Ureter (tissue), 1 donor: Measurements from ENCODE around the gene GPR78. TPM values are rescaled to one million over a fixed set of nuclear protein-coding genes. Genes with fewer than 3 reads are reported as not detected.

Experiments
- DNase-seq: peaks from one replicate; pipeline ENCODE4 v3.0.0-alpha.2; 2020; ENCODE audit warnings: low spot score
- total RNA-seq: library from RNA; stranded (reverse); gene quantifications from one replicate; pipeline ENCODE4 v1.2.4, GENCODE V29; 2023
- donor health status: DM: yes; HTN: yes; CAD: no.

Gene GPR78, protein sequence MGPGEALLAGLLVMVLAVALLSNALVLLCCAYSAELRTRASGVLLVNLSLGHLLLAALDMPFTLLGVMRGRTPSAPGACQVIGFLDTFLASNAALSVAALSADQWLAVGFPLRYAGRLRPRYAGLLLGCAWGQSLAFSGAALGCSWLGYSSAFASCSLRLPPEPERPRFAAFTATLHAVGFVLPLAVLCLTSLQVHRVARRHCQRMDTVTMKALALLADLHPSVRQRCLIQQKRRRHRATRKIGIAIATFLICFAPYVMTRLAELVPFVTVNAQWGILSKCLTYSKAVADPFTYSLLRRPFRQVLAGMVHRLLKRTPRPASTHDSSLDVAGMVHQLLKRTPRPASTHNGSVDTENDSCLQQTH
- total RNA-seq: 1.4 TPM

DNA sequence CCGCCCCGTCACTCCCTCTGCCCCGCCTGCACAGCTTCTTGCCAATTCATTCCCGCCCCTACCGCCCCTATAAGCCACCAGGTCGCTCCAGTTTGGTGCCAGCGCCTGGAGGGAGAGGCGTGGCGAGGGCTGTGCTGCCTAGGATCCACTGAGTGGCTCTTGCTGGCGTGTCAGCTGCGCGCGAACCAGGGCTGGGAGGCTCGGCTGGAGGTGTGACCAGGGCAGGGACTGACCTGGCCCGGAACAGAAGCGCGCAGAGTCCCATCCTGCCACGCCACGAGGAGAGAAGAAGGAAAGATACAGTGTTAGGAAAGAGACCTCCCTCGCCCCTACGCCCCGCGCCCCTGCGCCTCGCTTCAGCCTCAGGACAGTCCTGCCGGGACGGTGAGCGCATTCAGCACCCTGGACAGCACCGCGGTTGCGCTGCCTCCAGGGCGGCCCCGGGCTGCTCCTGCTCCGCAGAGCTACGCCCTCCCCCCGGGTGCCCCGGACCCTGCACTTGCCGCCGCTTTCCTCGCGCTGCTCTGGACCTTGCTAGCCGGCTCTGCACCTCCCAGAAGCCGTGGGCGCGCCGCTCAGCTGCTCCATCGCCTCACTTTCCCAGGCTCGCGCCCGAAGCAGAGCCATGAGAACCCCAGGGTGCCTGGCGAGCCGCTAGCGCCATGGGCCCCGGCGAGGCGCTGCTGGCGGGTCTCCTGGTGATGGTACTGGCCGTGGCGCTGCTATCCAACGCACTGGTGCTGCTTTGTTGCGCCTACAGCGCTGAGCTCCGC is at the start of gene GPR78:
Gene GPR78 (plus strand): TSS at position 72 of the 773 bp plus-strand sequence. CDS start 591 bp downstream, at position 663.
- DNase-seq: no peak

DNA sequence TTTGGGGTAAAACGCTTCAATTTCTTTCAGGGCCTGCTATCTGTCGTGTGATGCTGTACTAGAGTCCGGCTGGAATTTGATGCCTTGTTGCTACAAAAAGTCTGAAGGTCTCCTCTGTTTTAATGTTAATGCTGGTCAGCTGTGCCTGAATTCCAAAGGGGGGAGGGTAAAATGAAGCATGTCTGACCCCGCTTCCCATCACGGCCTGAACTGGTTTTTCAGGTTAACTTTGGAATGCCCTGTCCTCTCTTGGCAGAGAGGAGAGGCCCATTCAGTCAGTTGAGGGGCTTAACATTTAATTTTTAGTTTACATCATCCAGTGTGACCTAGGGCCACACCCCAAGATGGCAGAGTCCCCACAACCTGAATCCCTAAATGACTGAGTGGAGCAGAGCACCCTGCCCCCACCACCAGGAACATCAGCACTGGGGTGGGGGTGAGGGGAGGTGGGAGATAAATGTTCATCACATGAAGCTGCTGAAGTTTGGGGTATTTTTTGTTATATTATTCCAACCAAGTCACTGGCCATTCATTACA is 47.9 kb upstream of the GPR78 start:
- DNase-seq: no peak

DNA sequence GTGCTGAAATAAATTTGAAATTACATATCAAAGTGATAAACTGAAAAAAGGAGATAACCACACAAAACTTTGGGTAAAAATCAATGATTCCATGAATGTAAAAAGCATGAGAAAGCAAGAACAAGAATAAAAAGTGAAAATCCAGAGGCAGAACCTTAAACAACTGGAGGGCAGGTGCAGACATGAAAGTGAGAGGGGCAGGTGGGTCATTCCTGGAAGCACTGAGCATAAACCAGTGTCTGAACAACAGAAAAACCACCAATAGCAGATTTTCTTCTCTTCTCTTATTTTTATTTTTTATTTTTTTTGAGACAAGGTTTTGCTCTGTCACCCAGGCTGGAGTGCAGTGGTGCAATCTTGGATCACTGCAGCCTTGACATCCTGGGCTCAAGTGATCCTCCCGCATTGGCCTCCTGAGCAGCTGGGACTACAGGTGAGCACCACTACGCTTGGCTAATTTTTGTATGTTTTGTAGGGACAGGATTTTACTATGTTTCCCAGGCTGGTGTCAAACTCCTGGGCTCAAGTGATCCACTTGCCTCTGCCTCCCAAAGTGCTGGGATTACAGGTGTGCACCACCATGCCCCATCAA is 46.8 kb upstream of the GPR78 start:
- no peak for DNase-seq

DNA sequence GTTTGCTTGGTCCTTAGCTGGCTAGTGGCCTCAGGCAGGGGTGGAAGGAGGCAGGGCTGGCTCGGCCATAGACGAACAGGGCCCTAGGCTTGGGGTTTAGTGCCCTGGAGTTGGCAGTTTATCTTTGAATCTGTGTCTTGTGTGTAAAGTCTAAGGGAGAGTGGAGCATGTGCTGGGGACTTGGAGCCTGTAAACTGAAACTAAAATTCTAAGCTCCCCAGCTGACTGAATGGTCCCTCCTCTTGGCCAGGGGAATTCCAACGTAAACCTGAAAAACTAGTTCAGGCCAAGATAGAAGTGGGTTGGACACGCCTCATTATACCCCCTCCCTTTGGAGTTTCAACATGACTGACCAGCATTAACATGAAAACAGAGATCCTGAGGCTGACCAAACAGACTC is 46.1 kb upstream of the GPR78 start:
- peak; percentile 73 for DNase-seq

DNA sequence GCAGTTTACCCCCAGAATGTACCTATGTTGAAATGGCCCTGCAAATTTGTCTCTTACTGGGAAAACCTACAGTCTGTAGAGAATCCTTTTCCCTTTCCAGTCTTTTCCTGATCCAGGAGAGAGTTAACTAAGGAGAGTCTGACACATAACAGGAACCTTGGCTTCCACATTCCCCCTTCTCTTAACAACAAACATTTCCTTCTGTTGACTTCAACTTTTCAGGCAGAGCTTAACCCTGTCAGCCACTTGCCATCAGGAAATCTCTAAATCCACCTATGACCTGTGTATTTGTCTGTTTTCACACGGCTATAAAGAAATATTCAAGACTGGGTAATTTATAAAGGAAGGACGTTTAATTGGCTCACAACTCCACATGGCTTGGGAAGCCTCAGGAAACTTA is 45.6 kb upstream of the GPR78 start:
- DNase-seq: no peak

DNA sequence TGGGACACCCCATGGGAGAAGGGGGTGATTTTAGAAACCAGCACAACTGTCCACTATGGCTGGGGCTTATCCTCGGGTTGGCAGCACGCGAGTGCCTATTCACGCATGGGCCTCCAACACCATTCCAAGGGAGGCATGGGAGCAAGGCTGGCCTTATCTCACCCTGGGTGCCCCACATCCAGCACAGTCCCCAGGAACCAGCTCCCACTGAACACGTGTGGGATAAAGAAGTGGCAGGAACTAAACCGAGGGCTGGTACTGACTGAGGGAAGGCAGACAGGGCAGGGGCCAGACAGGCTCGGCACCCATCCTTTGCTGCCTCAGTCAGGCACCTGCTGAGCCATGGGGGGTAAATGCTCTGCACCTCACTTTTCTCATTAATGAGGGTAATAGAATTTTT is 43.7 kb upstream of the GPR78 start:
- no peak for DNase-seq

DNA sequence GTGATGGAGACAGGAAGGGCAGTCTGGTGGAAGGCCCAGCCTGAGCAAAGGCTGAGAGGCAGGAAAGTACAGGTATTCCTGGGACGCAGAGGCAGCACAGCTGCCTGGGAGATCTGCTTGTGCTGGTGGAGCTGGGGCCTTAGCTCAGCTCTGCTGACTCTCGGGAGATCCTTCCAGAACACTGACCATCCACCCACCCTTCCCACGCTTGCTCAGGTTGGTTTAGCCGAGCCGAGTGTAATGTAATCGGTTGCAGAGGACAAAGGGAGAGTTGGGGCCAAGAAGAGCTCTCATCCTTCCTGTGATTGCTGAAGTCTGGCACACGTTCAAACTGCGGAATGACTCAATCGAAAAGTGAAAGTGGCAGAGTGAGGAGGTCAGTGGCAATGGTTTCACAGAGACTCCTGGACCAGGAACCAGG is 43.1 kb upstream of the GPR78 start:
- DNase-seq: peak; percentile 85

DNA sequence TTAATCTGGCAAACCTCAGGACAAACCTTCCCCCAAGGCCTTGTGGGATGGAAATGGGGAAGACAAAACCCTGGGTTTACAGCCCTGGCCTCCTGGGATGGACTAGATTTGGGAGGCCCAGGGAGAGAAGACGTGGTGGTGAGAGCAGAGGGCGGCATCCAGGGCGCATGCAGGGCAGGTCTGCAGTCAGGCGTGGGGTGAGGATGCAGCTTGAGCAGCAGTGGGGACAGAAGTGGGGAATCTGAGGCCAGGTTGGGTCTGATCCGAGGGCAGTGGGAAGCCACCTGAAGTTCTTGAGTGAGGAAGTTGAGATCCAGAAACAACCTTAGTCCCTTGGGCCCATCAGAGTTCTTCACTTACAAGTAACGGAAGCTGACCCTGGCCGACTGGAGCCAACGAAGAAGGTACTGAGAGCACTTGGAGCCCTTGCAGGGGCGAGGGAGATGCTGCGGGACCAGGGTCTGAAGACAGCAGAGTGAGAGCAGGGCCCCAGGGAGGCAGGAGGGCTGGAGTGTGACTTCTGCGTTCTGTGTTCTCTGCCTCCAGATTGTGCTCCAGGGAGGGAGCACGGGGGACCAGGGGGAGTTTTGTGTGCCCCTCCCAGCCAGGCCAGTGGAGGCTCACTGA is 42.0 kb upstream of the GPR78 start:
- DNase-seq: no peak

DNA sequence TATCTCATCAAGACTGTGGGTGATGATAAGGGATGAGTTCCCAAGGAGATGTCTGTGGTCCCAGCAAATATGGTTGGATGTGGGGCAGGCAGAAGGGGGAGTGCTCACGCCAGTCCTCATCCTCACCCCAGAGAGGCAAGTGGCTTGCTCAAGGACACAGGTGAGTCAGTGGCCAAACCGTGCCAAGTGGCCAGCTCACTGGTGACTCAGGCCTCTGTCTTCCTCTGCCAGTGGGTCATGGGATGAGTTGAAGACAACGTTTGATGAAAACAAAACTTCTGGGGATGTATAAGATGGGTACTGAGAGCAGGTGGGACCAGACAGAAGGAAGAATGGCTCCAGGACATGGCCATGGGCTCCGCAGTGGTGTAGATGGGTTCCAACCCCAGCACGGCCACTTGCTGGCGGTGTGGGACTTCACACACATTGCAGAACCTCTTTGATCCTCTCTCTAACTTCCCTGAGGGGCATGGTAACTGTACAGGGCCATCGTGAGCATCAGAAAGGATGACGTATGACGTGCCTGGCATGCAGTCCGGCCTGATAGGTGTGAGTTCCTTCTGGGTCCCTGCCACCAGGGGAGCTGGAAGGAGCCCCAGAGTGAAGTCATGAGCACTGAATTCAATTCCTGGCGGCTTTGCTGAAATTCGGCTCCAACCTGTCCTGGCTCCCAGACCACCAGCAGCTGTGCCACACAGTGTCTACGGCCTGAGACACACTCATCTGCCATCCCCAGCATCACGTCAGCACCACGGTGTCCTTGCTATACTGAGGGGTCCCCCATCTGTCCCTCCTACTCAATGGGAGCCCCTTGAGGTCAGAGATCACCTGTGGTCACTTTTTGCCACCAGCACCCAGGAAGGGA is 41.3 kb upstream of the GPR78 start:
- DNase-seq: no peak

DNA sequence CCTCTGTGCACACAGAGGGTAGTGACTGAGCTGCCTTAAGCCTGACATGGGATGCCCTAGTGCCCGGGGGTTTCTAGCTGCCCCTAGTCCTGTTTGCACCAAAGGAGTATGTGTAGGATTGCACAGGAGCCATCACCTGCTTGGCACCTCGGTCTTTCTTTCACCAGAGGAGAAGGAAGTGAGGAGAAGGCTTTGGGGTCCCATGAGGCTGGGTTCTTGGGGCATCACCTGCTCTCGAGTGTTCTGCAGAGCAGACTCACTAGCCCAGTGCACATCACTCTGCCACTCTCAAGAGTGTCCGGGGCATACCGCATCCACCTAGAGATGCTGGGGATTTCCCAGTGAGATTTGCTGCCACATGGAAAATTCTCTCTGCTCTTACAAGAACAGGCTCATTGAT is 40.5 kb upstream of the GPR78 start:
- no peak for DNase-seq

DNA sequence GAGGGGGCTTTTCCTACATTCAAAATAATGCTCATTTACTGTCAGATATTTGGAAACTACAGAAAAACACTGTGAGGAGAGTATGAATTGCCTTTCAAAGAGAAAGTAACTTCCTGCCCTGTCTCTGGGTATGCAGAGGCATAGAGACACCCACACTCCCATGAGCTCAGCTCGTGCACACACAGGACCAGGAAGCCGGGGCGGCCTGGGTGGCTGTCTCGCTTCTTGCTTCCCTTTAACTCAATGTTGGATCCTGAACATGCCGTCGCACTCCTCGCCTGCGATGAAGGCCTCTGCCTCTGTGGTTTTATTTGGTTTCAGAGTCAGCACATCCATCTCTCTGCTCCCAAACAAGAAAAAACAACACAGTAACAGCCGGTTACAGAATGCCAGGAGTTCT is 40.1 kb upstream of the GPR78 start:
- no peak for DNase-seq

DNA sequence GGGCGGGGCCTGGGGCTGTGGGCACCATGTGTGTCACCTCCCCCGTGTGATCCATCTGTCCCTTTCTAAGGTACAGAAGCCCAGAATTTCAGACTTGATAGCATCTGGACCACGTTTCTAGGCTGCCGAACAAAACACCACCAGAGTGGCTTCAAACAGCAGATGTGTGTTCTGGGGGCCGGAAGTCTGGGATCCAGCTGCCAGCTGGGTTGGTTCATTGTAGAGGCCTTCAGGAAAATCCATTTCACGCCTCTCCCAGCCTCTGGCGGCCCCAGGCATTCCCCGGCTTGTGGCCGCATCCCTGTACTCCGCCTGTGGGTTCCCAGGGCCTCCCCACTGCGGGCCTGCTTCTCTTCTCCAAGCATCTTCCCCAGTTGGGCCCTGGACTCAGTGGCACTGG is 39.6 kb upstream of the GPR78 start:
- no peak for DNase-seq

DNA sequence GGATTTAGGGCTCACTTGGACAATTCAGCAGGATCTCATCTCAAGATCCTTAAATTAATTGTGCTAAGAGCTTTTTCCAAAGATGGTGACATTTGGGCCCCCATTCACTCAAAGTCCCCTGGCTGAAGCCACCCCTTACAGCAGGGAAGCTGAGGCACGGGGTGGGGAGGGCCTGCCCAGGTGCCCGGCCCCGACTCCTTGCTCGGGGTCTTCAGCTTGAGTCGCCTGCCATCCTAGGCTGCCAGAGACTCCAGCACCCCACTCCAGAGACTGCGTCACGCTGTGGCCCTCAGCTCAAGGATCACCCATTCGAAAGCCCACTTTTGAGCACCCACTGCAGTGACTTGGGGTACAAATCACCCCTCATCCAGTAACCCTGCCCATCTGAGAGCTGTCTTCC is 39.2 kb upstream of the GPR78 start:
- no peak for DNase-seq

DNA sequence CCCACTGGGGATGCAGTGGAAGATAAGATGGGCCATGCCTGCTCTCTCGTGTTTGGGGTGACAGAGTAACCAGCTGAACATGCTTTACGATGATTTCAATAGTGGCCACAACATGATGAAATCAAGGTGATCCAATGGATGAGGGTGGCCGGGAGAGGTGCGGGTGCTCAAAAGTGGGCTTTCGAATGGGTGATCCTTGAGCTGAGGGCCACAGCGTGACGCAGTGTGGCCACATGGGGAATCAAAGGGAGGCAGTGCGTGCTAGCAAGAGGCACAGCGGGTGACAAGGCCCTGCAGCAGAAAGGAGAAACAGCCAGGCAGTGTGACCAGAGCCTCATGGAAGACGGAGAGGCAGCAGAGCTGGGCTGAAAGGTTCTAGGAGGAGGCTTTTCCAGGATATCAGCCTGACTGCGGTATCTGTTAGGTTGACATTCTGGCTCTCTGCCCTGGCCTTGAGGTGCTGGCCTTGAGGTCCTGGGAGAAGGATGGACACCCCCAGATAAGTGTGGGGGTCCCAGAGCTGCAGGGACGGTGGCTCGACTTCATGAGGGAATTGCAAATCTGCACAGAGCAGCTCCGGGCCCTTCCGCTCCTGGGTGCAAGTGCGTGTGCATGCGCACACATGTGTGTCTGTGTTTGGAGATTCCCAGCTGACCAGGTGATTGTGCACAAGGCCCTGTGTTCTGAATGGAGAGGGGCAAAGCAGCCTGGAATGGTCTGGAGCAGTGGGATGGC is 38.0 kb upstream of the GPR78 start:
- no peak for DNase-seq

DNA sequence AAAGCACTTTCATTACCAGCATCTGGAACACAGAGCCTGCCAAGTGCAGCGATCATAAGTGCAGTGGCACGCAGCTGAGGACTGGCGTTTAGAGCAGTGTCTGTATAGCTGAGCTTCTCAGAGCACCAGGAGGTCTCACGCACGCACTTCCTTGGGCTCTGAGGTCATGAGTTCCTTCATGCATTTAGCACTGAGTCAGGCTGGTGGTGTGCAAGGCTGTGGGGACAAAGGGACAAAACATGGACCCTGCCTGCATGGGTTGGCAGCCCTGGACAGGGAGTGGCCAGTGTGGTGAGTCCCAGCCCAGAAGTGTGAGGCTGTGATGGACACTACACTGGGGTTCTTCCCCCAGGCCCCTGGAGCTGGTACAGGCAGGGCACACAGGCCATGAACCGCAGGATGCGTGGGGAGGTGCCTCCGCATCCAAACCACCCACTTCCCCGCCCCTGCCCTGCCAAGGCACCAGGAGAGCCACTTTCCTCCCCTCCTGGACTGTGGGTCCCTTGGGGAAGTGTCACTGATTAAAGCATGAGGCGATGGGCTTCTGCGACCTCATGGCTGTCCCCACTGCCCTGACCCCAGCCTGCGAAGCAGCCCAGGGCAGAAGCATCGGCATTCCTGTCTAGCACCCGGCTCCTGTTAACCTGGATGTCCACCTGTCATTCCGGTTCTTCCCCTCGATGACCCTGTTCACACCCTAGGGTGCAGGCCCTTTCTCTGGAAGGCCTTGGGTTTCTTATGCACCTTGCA is 37.2 kb upstream of the GPR78 start:
- DNase-seq: no peak

DNA sequence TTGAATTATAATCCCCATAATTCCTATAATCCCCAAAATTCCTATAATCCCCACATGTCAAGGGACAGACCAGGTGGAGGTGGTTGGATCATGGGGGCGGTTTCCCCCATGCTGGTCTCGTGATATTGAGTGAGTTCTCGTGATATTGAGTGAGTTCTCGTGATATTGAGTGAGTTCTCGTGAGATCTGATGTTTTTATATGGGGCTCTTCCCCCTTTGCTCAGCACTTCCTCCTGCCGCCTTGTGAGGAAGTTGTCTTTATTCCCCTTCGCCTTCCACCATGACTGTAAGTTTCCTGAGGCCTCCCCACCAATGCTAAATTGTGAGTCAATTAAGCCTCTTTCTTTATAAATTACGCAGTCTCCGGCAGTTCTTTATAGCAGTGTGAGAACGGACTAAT is 36.6 kb upstream of the GPR78 start:
- no peak for DNase-seq

DNA sequence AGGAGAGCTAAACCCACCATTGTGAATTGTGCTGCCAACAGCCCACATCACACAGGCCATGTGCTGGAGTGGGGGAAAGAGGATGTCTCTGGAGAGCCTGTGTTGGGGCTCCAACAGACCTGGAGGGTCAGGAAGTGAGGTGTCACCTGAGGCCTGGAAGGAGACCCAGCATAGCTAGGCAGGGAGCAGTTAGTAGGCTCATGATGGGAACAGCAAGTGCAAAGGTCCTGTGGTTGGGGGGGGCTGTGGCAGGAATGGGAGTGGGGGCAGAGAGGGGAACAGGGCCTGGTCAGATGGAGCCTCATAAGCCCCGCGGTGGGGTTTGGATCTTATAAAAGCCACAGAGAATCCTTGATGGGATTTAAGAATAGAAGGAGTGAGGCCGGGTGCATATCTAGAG is 35.9 kb upstream of the GPR78 start:
- DNase-seq: no peak

DNA sequence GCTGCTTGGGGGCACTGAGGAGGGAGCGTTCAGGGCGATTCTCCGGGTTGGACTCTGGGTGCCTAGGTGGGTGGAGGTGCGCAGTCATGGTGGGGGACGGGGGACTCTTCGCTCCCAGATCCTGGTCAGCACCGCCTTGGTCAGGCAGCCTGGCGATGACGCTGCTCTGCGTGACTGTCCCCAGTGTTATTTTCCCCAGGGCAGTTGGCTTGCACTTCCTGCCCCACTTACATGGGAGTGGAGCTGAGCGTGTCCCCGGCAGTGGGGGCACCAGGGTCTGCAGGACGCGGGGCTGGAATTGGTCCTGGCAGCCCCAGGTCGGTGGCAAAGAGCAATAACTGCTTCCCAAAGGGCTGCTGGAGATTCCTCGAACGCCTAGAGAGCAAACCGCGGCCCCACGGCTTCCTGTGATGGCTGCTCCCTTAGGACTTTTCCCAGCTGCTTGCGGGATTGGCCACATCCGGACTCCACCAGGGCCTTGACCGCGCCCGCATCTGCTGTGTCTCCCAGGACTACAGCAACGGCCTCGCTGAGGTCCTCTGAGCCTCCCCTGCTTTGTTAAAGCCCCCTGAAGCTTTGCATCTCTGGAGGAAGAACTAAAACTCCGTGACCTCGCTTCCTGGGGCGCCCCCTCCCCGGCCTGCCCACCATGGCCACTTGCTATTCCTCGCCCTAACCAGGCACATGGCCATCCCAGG is 35.3 kb upstream of the GPR78 start:
- DNase-seq: no peak

DNA sequence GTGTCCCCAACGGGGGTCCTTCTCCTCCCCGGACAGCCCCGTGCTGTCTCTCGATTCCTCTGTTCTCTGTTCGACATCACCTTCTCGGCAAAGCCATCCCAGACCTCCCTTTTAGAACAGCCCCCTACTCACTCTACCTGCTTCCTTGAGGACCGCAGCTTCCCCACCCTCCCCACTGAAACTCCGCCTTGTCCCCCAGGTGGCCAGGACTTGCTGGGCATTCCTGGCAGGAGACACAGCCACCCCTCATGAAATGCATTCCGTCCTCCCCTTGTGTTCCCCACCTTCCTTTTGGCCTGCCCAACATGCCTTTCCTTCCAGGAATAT is 34.8 kb upstream of the GPR78 start:
- DNase-seq: no peak
